HG02840 (cell line): Measurements from ENCODE around the gene LRCH1.

Experiments used
- ATAC-seq: cut with Tn5 transposase; IDR thresholded peaks from one replicate; pipeline ENCODE4 v1.9.1; 2021; ENCODE audit warnings: mild to moderate bottlenecking, moderate library complexity, moderate number of reproducible peaks; ENCODE audit not compliant: unreplicated experiment, low FRiP score

LRCH1 gene

GRCh38 chr13:46628622-46629365 is 75.8 kb downstream of the LRCH1 start:
- no peak for ATAC-seq

DNA sequence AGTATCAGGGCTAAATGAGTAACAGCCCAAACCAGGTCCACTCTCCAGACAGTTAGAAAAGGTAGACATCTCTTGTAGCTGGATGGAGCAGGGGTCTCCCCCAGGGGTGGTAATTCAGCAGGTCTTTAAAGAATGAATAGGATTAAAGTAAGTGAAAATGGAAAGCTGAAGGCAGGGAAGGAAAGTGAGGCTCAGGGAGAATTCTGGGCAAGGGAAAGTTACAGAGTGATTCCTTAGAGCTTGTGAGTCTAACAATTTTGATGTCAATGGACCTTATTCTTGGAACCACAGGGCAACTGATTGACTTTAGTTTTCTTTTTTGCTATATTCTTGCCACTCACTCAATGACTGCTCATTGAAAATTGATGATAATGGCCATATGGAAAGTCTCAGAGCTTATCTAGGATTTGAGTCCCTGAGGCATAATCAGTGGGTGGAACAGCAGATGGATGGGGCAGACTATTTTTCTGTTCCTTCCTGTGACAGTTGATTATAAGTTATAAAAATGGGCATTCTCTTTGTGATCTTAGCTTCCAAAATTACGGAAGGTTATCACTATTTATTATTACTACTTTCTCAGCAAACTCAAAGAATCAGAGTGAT is 76.9 kb downstream of the LRCH1 start:
- no peak for ATAC-seq

DNA sequence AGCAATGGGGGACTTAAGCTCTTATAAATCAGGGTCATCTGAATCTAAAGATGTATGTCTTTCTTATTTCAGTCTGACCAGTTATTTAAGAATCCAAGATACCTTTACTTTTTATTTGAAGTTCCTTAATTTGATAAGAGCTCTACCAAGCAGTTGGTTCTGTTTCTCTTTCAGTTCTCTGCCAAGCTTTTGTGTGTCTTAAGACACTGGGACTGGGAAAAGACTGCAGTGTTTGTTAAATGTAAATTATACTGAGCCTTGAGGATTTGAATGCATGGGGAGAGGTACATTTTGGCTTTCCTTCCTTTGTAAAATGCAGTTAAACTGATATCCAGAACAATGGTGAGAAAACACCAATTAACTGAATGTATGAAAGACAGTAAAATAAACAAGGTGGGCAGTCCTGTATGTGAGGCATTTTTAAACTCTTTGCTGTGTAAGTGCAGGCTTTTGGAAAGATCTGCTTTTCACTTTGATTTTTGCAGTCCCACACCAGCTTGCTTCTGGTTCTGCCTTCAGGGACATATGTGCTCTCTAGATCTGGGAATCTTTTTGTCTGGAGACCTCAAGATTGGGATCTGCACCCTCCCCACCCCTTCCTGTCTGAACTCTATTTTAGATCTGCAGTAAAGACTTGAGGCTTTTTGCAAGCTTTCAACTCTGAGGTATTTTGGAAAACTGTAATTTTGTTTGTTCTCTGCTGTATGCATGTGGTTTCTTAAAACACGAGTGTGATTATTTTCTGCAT is 77.6 kb downstream of the LRCH1 start:
- ATAC-seq = no peak

DNA sequence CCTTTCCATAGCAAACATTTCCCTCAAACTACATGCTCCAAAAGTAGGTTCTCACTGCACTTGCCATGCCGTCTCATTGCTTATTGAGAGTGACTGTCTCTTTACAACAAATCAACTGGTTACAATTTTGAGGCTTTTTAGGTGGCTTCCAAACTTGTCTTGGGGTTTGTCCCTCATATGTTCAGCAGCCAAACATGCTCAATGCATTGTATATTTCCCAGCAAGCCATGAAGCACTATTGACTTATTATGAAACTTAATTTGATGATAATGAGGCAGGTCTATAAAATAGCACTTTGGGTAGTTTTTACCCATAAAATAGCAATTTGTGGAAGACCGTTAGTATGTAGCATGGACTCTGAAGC is 78.2 kb downstream of the LRCH1 start:
- no peak for ATAC-seq

- ATAC-seq = no peak
Measured at GRCh38 chr13:46632176-46632575, 79.2 kb downstream of the LRCH1 start.

DNA sequence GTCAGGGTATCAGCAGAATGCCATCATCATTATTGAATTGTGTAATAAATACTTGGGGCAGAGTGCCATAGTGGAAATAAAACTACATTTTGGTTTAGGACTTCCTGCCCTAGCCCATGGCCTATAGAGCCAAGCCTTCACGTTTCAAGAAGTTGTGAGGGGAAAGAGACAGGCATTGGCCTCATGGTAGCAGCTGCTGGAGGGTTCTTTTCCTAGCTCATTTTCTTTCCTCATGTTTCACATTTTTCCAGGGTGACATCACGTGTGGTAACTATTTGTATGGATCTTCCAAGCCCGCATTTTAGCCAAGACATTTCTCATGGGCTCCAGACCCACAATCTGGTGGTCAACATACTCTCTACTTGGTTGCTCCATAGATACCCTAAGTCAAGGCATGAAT is 80.4 kb downstream of the LRCH1 start:
- ATAC-seq = no peak

GRCh38 chr13:46636451-46636850 is 83.5 kb downstream of the LRCH1 start:
- no peak for ATAC-seq

GRCh38 chr13:46637213-46637612 is 84.2 kb downstream of the LRCH1 start:
- ATAC-seq = no peak

DNA sequence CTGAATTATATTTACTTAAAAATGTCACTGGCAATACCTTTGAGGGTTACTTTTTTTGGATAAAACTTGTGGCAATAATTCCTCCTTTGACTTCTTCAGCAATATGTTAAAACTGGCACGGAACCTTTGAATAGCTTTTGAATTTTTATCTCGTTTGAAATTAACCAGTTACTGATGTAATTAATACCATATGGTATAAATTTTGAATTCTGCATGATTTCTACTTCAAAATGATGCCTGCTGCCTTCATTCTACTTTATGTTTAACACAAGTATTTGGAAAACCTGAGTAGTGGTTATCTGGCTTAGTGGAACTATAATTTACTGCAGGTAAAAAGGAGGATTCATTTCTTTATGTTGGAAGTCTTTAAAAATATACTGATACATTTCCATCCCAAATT is 85.3 kb downstream of the LRCH1 start:
- ATAC-seq = no peak

DNA sequence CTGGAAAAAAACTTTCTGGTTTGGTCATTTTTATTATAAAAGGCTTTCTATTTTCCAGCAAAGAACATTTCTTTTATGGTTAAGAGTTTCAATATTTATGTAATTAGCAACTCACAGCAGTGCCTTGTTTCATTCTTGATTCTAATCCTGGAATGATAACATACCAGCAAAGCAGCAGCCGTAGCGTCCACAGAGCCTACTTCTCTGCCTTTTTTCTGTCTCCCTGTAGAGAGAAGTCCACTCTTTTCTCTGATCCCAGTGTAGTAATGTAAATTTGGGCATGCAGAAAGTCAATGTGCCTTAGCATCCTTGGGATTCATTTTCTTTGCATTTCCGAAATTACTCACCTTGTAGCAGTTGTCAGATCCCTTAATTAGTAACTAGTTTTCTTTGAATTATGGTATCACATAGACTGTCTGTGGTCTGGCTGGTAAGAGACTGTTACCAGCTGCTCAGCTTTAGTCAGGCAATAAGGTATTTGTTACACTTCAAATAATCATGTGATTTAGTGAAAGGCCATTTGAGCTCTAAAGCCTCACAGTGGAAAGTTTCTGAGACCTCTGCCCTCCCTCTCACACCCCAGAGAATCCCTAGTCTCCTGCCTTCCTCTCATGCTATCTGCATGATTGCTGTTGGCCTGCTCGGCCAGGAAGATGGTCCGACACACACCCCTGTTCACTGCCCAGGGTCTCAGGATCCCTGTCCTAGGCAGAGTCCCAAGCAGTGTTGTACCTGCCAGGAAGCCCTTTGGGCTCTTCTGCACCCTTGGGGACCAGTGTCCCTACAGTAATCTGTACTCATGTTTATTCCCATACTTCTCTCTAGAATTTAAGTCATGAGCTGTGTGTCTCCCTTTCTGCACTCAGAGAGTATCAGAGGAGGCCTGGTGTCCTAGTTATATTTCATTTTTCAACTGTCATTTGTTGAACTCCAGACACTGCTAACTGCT is 86.3 kb downstream of the LRCH1 start:
- ATAC-seq = peak; percentile 94

DNA sequence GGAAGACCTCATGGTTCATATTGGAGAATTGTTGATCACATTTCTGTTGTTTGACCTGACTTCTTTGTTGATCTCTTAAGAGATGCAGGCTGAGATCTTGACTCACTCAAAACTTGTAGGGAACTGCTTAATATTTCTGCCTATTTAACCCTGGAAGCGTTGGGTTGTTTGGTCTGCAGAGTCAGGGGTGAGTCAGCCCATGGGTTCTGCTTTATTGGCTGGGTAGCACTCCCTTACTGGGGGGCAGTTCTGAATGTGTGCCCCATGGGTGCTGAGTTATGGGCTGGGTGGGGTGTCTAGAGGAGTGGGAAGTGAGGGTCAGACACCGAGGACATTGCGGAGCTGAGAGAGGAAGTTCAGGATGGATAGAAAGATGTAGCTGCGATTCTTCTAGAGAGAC is 87.9 kb downstream of the LRCH1 start:
- ATAC-seq = no peak

- ATAC-seq = no peak
Measured at GRCh38 chr13:46641274-46642081, 88.5 kb downstream of the LRCH1 start.

DNA sequence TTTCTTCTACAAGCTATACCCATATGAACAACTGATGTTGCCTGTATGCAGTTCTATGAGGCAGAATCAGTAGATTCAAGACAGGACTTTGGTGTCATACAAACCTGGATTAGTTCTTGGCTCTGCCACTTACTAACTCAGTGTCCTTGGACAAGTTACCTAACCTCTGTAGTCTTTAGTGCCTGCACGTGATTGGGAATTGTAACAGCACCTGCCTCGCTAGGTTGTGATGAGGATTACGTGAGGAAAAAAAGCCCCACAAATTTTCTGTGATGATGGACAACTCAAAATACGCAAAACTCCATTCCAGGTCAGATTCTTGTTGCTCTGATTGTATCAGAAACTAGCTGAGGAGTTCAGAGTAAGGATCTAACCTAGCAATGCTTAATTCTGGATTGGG is 89.3 kb downstream of the LRCH1 start:
- no peak for ATAC-seq

- no peak for ATAC-seq
Measured at GRCh38 chr13:46643165-46643777, 90.3 kb downstream of the LRCH1 start.

DNA sequence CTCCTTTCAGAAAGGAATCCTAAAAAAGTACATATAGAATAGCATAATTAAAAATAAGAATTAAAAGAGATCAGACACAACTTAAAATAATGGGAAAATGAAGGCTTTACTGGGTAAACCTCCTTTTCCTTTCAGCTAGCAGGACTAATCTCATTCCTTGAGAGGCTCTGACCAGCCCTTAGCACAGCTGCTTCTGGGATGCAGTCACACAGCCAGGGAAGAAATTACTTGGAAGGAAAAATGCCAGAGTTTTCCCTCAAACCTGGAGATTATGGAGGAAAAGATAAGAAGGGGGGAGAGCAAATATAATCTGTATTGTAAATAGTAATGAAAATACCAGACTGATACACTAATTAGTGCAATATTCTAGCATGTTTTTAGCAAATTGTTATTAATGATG is 91.8 kb downstream of the LRCH1 start:
- no peak for ATAC-seq

DNA sequence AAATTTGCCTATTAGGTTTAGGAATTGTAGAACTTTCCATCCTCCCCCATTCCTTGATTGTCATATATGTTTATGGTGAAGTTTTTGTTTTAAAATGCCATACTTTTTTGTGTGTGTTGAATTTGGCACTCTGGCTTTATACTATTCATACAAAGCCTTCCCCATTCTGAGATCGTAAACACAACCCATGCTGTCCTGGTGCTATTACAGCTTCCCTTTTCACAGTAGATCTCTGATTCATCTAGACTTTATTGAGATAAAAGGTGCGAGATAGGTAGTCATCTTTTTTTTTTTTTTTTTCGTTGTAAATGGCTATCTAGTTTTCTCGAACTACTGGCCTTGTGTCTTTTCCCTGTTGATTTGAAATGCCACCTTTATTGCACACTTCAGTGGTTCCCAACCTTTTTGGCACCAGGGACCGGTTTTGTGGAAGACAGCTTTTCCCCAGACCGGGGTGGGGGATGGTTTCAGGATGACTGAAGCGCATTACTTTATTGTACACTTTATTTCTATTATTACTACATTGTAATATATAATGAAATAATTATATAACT is 94.6 kb downstream of the LRCH1 start:
- ATAC-seq = no peak

DNA sequence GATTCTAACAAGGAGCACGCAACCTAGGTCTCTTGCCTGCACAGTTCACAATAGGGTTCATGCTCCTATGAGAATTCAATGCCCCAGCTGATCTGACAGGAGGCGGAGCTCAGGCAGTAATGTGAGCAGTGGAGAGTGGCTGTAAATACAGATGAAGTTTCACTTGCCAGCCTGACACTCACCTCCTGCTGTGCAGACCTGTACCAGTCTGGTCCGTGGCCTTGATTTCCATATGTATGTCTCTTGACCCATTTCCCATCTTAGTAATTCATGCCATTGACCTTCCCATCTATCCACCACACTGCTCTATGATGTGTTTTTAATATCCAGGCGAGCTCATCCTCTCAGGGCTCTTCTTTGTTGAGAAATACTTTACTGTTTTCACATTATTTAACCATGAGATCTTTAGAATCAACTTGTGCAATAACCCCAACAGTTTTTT is 95.2 kb downstream of the LRCH1 start:
- ATAC-seq = peak; percentile 78

- no peak for ATAC-seq
Measured at GRCh38 chr13:46649816-46650215, 96.8 kb downstream of the LRCH1 start.

DNA sequence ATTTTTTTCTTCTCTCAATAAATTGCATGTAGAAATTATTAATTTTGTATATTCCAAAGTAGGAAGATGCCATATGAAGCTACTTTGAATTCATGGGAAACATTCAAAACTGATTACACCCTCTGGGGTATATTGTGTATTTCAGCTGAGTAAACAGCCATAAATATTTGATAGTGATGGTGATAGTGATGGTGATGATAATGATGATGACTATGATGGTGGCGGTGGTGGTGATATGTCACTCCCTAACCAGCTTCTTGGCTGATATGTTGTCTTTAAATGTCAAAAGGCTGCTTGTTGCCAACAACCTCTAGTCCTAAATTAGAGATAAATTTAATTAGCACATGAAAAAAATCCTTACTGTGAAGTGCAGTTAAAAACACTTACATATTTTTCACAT is 102.0 kb downstream of the LRCH1 start:
- ATAC-seq = no peak
